H9 (cell line): ENCODE measurements around the gene MAPK6. TPM values are rescaled to one million over a fixed set of nuclear protein-coding genes. Genes with fewer than 3 reads are reported as not detected.

Experiments used
- DNase-seq: peaks from one replicate; pipeline ENCODE4 v3.0.0-alpha.2; 2017
- H2AFZ ChIP-seq: one replicate; pipeline ENCODE4 v1.6.1; 2013; ENCODE audit warnings: mild to moderate bottlenecking, low read length, control low read depth, moderate library complexity
- H2AK5ac ChIP-seq: 2 replicates; pipeline ENCODE4 v1.6.1; 2013; ENCODE audit warnings: low read length, control low read depth, mixed read lengths; ENCODE audit not compliant: insufficient read length
- H2BK120ac ChIP-seq: one replicate; pipeline ENCODE4 v1.6.1; 2013; ENCODE audit warnings: low read depth, mild to moderate bottlenecking, low read length, control low read depth, inconsistent platforms; ENCODE audit not compliant: poor library complexity, severe bottlenecking
- H2BK12ac ChIP-seq: 2 replicates; pipeline ENCODE4 v1.6.1; 2013; ENCODE audit warnings: low read length, control low read depth, mixed read lengths, low read depth; ENCODE audit not compliant: insufficient read length
- H2BK15ac ChIP-seq: 2 replicates; pipeline ENCODE4 v1.6.1; 2013; ENCODE audit warnings: low read depth, low read length, control low read depth
- H2BK20ac ChIP-seq: one replicate; pipeline ENCODE4 v1.6.1; 2013; ENCODE audit warnings: low read depth, mild to moderate bottlenecking, low read length, control low read depth, inconsistent platforms; ENCODE audit not compliant: poor library complexity, severe bottlenecking
- H2BK5ac ChIP-seq: 2 replicates; pipeline ENCODE4 v1.6.1; 2013; ENCODE audit warnings: low read length, control low read depth, mixed read lengths; ENCODE audit not compliant: insufficient read length
- H3K14ac ChIP-seq: 2 replicates; pipeline ENCODE4 v1.6.1; 2013; ENCODE audit warnings: low read length, control low read depth; ENCODE audit not compliant: insufficient read depth
- H3K18ac ChIP-seq: 2 replicates; pipeline ENCODE4 v1.6.1; 2013; ENCODE audit warnings: low read depth, mild to moderate bottlenecking, mixed read lengths, low read length, control low read depth; ENCODE audit not compliant: insufficient read length
- H3K23ac ChIP-seq: 2 replicates; pipeline ENCODE4 v1.6.1; 2013; ENCODE audit warnings: low read length, control low read depth, mixed read lengths, low read depth; ENCODE audit not compliant: insufficient read length
- H3K23me2 ChIP-seq: 2 replicates; pipeline ENCODE4 v1.6.1; 2013; ENCODE audit warnings: low read depth, mild to moderate bottlenecking, mixed read lengths, low read length, control low read depth; ENCODE audit not compliant: insufficient read length, poor library complexity, severe bottlenecking
- H3K27ac ChIP-seq: 2 replicates; pipeline ENCODE4 v1.5.1; 2013; ENCODE audit warnings: low read length, control low read depth, mixed read lengths, low read depth; ENCODE audit not compliant: insufficient read length
- H3K27me3 ChIP-seq: 2 replicates; pipeline ENCODE4 v1.6.1; 2013; ENCODE audit warnings: low read length, control low read depth, inconsistent platforms; ENCODE audit not compliant: insufficient read depth
- H3K4ac ChIP-seq: 2 replicates; pipeline ENCODE4 v1.6.1; 2013; ENCODE audit warnings: low read depth, mild to moderate bottlenecking, control low read depth, inconsistent platforms, low read length, moderate library complexity
- H3K4me1 ChIP-seq: 2 replicates; pipeline ENCODE4 v1.6.1; 2013; ENCODE audit warnings: low read length, control low read depth, inconsistent platforms; ENCODE audit not compliant: insufficient read depth
- H3K4me2 ChIP-seq: 2 replicates; pipeline ENCODE4 v1.6.1; 2013; ENCODE audit warnings: low read length, control low read depth, mixed read lengths; ENCODE audit not compliant: insufficient read length, insufficient read depth
- H3K56ac ChIP-seq: 2 replicates; pipeline ENCODE4 v1.6.1; 2013; ENCODE audit warnings: low read depth, mild to moderate bottlenecking, mixed read lengths, low read length, control low read depth; ENCODE audit not compliant: insufficient read length
- H3K79me1 ChIP-seq: 2 replicates; pipeline ENCODE4 v1.6.1; 2013; ENCODE audit warnings: low read depth, mild to moderate bottlenecking, moderate library complexity, low read length, control low read depth, inconsistent platforms; ENCODE audit not compliant: insufficient read depth, poor library complexity, severe bottlenecking
- H3K79me2 ChIP-seq: 2 replicates; pipeline ENCODE4 v1.6.1; 2013; ENCODE audit warnings: low read length, control low read depth, inconsistent platforms; ENCODE audit not compliant: insufficient read depth
- H3K9ac ChIP-seq: 2 replicates; pipeline ENCODE4 v1.6.1; 2013; ENCODE audit warnings: low read length, control low read depth, mixed read lengths; ENCODE audit not compliant: insufficient read length; ENCODE audit errors: extremely low read depth
- H3K9me3 ChIP-seq: one replicate; pipeline ENCODE4 v1.6.1; 2013; ENCODE audit warnings: low read depth, low read length, inconsistent platforms; ENCODE audit not compliant: control insufficient read depth
- H3T11ph ChIP-seq: one replicate; pipeline ENCODE4 v1.6.1; 2013; ENCODE audit warnings: mild to moderate bottlenecking, low read length, control low read depth, inconsistent platforms
- H4K20me1 ChIP-seq: one replicate; pipeline ENCODE4 v1.6.1; 2013; ENCODE audit not compliant: control insufficient read depth, insufficient read length, insufficient read depth
- H4K5ac ChIP-seq: 2 replicates; pipeline ENCODE4 v1.6.1; 2013; ENCODE audit warnings: low read depth, mild to moderate bottlenecking, mixed read lengths, low read length, control low read depth; ENCODE audit not compliant: insufficient read length
- H4K8ac ChIP-seq: replicated peaks from 2 replicates; pipeline ENCODE4 v1.6.1; 2013; ENCODE audit warnings: low read length, control low read depth, mixed read lengths, low read depth; ENCODE audit not compliant: insufficient read length
- H4K91ac ChIP-seq: 2 replicates; pipeline ENCODE4 v1.6.1; 2013; ENCODE audit warnings: low read depth, mild to moderate bottlenecking, moderate library complexity, mixed read lengths, low read length, control low read depth; ENCODE audit not compliant: insufficient read length
- H3K27ac Mint-ChIP-seq, 3 experiments: 2 replicates in 2 of 3; 3 replicates in 1 of 3; pipeline ENCODE4 v1.8.0; 2020 to 2021; ENCODE audit warnings: mixed read lengths in 3 of 3, mild to moderate bottlenecking in 1 of 3, moderate library complexity in 1 of 3
- H3K27me3 Mint-ChIP-seq: 2 replicates; pipeline ENCODE4 v1.8.0; 2021; ENCODE audit warnings: low read depth, mild to moderate bottlenecking, moderate library complexity, mixed read lengths
- H3K36me3 Mint-ChIP-seq, 3 experiments: 2 replicates in 2 of 3; 3 replicates in 1 of 3; pipeline ENCODE4 v1.8.0; 2020 to 2021; ENCODE audit warnings: low read depth in 3 of 3, mixed read lengths in 3 of 3; ENCODE audit not compliant: insufficient read depth in 1 of 3
- H3K4me1 Mint-ChIP-seq, 2 experiments: 2 replicates each; pipeline ENCODE4 v1.8.0; 2020; ENCODE audit warnings: mixed read lengths in 2 of 2
- H3K4me3 Mint-ChIP-seq, 2 experiments: 2 replicates in 1 of 2; 3 replicates in 1 of 2; pipeline ENCODE4 v1.8.0; 2020 to 2021; ENCODE audit warnings: mild to moderate bottlenecking in 2 of 2, mixed read lengths in 2 of 2, moderate library complexity in 1 of 2
- H3K9me3 Mint-ChIP-seq, 2 experiments: 2 replicates in 1 of 2; 3 replicates in 1 of 2; pipeline ENCODE4 v1.8.0; 2020; ENCODE audit warnings: mild to moderate bottlenecking in 2 of 2, mixed read lengths in 2 of 2, moderate library complexity in 1 of 2
- CTCF ChIP-seq: fragments of 200-600 bp; sonication (generic); conservative IDR thresholded peaks from 3 replicates; pipeline ENCODE4 v1.8.0; 2021; ENCODE audit warnings: antibody characterized with exemption, mild to moderate bottlenecking
- WGBS: extraction: QIAGEN DNeasy Blood & Tissue Kit; methylation state at CpG from one replicate; pipeline ENCODE4 v1.1.7; 2013; ENCODE audit warnings: missing lambda C conversion rate, low lambda C conversion rate, mixed read lengths; ENCODE audit not compliant: insufficient read length; ENCODE audit errors: extremely low coverage; 5-methylcytosine and 5-hydroxymethylcytosine counted together
- total RNA-seq: library from RNA; stranded (reverse); gene quantifications from 2 replicates; pipeline ENCODE4 v1.2.1, GENCODE V29; 2021

Gene MAPK6
- total RNA-seq, 1 experiment from 2014 or later: 88.6 TPM

GRCh38 chr15:52114261-52115055, 95.4 kb downstream of the MAPK6 start:
- Mint-ChIP-seq H3K4me1 (peaks cover 15 to 19% of the 10 kb centered on the region in 2 experiments), H3K27me3 (no peaks in the 10 kb centered on the region; the same call in 1 of the 2 replicates), H3K4me3 (no peak overlapping the region), H3K36me3 (no peaks in the 10 kb centered on the region), H3K9me3 (peaks cover 0 to 2% of the 10 kb centered on the region in 2 experiments; a peak in 1 of 5 replicates), H3K27ac (no peak overlapping the region)
- H3K4me2 ChIP-seq: no peak overlapping the region
- no peaks in the 10 kb centered on the region; the same call in 1 of the 2 replicates for H3K4me1 ChIP-seq
- H2BK12ac ChIP-seq: no peak overlapping the region
- H3K9me3 ChIP-seq: no peaks in the 10 kb centered on the region
- DNase-seq: no peak
- no peak overlapping the region for H3K18ac ChIP-seq
- H2BK5ac ChIP-seq: no peak overlapping the region
- no peaks in the 10 kb centered on the region for H3K23me2 ChIP-seq
- no peak overlapping the region for H2BK20ac ChIP-seq
- no peak overlapping the region for H2AFZ ChIP-seq
- H4K91ac ChIP-seq: no peak overlapping the region
- H3K4ac ChIP-seq: no peak overlapping the region
- no peak overlapping the region for H2BK15ac ChIP-seq
- no CpG with 5 or more reads among the region's 5 CpGs for WGBS
- no peak overlapping the region for H3K23ac ChIP-seq
- H2AK5ac ChIP-seq: no peak overlapping the region
- H2BK120ac ChIP-seq: no peak overlapping the region
- no peaks in the 10 kb centered on the region for H3K79me1 ChIP-seq
- H4K5ac ChIP-seq: no peak overlapping the region
- H3K14ac ChIP-seq: no peak overlapping the region
- no peak overlapping the region for H3T11ph ChIP-seq
- H4K20me1 ChIP-seq: no peaks in the 10 kb centered on the region
- H3K27ac ChIP-seq: no peak overlapping the region
- no peak overlapping the region for H3K9ac ChIP-seq
- no peak overlapping the region for H4K8ac ChIP-seq
- H3K79me2 ChIP-seq: no peaks in the 10 kb centered on the region
- no peak for TF ChIP-seq CTCF
- no peak overlapping the region for H3K56ac ChIP-seq
- no peaks in the 10 kb centered on the region for H3K27me3 ChIP-seq
